ENCODE measurements around the gene PHKG1. TPM values are rescaled to one million over a fixed set of nuclear protein-coding genes. Genes with fewer than 3 reads are reported as not detected.
A peak's percentile ranks its signal among the peaks of the same experiment; 100 is the strongest.
"Not testable (repeated sequence)": the region's sequence is repeated elsewhere in the genome, so short reads cannot be mapped to it uniquely, and the experiment has no call there.

Gene PHKG1
- polyA plus RNA-seq, 3 donors = 1.1 TPM; not detected in 2

- Mint-ChIP-seq H3K4me1 (peaks cover 13% of the 10 kb centered on the region), H3K9me3 (no peaks in the 10 kb centered on the region), H3K36me3 (peaks cover 3% of the 10 kb centered on the region in 2 donors), H3K27ac (peak overlapping the region in 1 of 7 donors; percentile 21), H3K4me3 (no peak overlapping the region), H3K27me3 (ENCODE audit: low read depth in 3 of 3) (peaks cover 0 to 2% (median 0%) of the 10 kb centered on the region in 3 donors)
- Histone ChIP-seq H4K20me1 (ENCODE audit: insufficient read depth, low read length) (no peaks in the 10 kb centered on the region), H3K36me3 (replicated peaks in 1 of 2; ENCODE audit: control insufficient read depth in 1 of 2, insufficient read depth in 2 of 2, low read length in 2 of 2) (no peaks in the 10 kb centered on the region), H3K9ac (ENCODE audit: insufficient read depth, low read length, poor library complexity, severe bottlenecking) (no peak overlapping the region), H3K27me3 (ENCODE audit: control insufficient read depth in 2 of 2, insufficient read depth in 2 of 2, low read length in 2 of 2) (no peaks in the 10 kb centered on the region), H3K27ac (ENCODE audit: low read depth in 1 of 2, low read length in 2 of 2) (no peak overlapping the region), H3K9me3 (replicated peaks in 1 of 2; ENCODE audit: control insufficient read depth in 1 of 2, insufficient read depth in 1 of 2, low read length in 2 of 2) (no peaks in the 10 kb centered on the region), H3K79me2 (ENCODE audit: insufficient read depth, low read length) (peaks cover 19% of the 10 kb centered on the region), H2AFZ (ENCODE audit: insufficient read depth, low read depth, low read length, poor library complexity, severe bottlenecking) (no peak overlapping the region), H3K4me1 (ENCODE audit: control insufficient read depth in 1 of 2, insufficient read depth in 2 of 2, low read length in 2 of 2) (peaks cover 10 to 17% of the 10 kb centered on the region in 2 donors), H3K4me2 (replicated peaks; ENCODE audit: extremely low read depth, low read length, poor library complexity, severe bottlenecking) (no peak overlapping the region), H3K4me3 (replicated peaks in 1 of 3; ENCODE audit: low read depth in 2 of 3, low read length in 3 of 3) (no peak overlapping the region)
- intact Hi-C loops (cut with micrococcal nuclease) = no loop called here
- no peak for DNase-seq
- TF ChIP-seq CTCF (IDR thresholded peaks at IDR 0.05) = no peak
- WGBS (ENCODE audit: insufficient coverage) = 80% methylated on average over 1 of the region's 5 CpGs
Measured at GRCh38 chr7:56046721-56047445, 45.9 kb downstream of the PHKG1 start.

- 83% methylated on average over 1 of the region's 2 CpGs for WGBS (ENCODE audit: insufficient coverage)
- H2AFZ ChIP-seq (ENCODE audit: insufficient read depth, low read depth, low read length, poor library complexity, severe bottlenecking); H3K79me2 ChIP-seq (ENCODE audit: insufficient read depth, low read length); H3K27ac ChIP-seq (ENCODE audit: low read depth in 1 of 2, low read length in 2 of 2); H3K4me1 ChIP-seq (ENCODE audit: control insufficient read depth in 1 of 2, insufficient read depth in 2 of 2, low read length in 2 of 2); intact Hi-C loops (cut with micrococcal nuclease); H3K9me3 Mint-ChIP-seq; H3K4me3 ChIP-seq (replicated peaks in 1 of 3; ENCODE audit: low read depth in 2 of 3, low read length in 3 of 3); H3K36me3 ChIP-seq (replicated peaks in 1 of 2; ENCODE audit: control insufficient read depth in 1 of 2, insufficient read depth in 2 of 2, low read length in 2 of 2); H4K20me1 ChIP-seq (ENCODE audit: insufficient read depth, low read length); H3K4me3 Mint-ChIP-seq; DNase-seq; H3K36me3 Mint-ChIP-seq; H3K4me2 ChIP-seq (replicated peaks; ENCODE audit: extremely low read depth, low read length, poor library complexity, severe bottlenecking); H3K9me3 ChIP-seq (replicated peaks in 1 of 2; ENCODE audit: control insufficient read depth in 1 of 2, insufficient read depth in 1 of 2, low read length in 2 of 2); H3K27me3 ChIP-seq (ENCODE audit: control insufficient read depth in 2 of 2, insufficient read depth in 2 of 2, low read length in 2 of 2); H3K9ac ChIP-seq (ENCODE audit: insufficient read depth, low read length, poor library complexity, severe bottlenecking); H3K4me1 Mint-ChIP-seq; H3K27me3 Mint-ChIP-seq (ENCODE audit: low read depth in 3 of 3): not testable (repeated sequence)
- peak overlapping the region in 2 of 7 donors; percentile 45 to 53 for H3K27ac Mint-ChIP-seq
Measured at GRCh38 chr7:56045758-56046157, 47.0 kb downstream of the PHKG1 start.

Data from CD14-positive monocyte (primary cell).